ENCODE measurements around the gene CD276.

CD276 gene

GRCh38 chr15:73746883-73747282 is 62.7 kb downstream of the CD276 start:
- H3K27ac ChIP-seq, result no peak overlapping the region
- TF ChIP-seq, protein P1, sequence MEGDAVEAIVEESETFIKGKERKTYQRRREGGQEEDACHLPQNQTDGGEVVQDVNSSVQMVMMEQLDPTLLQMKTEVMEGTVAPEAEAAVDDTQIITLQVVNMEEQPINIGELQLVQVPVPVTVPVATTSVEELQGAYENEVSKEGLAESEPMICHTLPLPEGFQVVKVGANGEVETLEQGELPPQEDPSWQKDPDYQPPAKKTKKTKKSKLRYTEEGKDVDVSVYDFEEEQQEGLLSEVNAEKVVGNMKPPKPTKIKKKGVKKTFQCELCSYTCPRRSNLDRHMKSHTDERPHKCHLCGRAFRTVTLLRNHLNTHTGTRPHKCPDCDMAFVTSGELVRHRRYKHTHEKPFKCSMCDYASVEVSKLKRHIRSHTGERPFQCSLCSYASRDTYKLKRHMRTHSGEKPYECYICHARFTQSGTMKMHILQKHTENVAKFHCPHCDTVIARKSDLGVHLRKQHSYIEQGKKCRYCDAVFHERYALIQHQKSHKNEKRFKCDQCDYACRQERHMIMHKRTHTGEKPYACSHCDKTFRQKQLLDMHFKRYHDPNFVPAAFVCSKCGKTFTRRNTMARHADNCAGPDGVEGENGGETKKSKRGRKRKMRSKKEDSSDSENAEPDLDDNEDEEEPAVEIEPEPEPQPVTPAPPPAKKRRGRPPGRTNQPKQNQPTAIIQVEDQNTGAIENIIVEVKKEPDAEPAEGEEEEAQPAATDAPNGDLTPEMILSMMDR (conservative IDR thresholded peaks at IDR 0.05; ENCODE audit: low read depth), result no peak
- DNase-seq (ENCODE audit: low spot score), result no peak
- POLR2A ChIA-PET (ENCODE audit: low non-redundant PET), result no interaction called here
- CTCF ChIA-PET, result interaction anchor here (1.0 kb wide), 1 partner anchor 29 kb away, joined by 3 read pairs; no protein-coding TSS in a partner anchor

DNA sequence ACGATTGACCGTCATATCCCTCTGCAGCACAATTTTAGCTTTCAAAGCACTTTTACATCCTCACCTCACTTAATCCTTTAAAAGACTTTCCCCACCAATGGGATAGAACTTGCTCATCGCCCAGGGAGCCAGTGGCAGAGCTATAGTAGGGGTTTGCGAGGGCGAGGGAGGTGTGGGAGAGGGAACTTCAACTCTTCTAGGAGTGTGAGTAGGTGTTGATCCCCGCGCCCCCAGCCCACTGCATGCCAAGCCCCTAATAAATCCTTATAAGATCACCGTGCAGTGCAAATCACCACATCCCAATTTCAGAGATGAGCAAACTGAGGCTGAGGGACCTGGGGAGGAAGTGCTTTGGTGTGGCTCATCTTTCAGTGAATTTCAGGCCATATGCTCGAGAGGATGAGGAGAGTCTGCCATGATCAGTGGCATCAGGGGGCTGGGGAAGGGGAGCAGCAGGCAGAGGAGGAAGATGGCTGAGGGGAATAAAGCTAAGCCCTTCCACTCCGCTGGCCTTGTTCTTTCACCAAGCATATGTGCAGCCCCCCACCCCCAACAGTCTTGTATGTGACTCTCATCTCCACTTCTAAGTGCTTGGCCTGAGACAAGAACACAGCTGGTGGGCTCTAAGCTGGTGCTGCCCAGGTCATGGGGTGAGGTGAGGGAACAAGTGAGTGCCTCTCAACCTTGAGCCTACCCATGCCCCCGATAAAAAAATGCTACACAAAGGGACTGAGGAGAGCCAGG is 63.8 kb downstream of the CD276 start:
- no peak for DNase-seq (ENCODE audit: low spot score)
- POLR2A ChIA-PET (ENCODE audit: low non-redundant PET), result no interaction called here
- CTCF ChIA-PET, result interaction anchor here (0.6 to 1.0 kb wide), 2 partner anchors 30 to 926 kb away, joined by 3 read pairs; no protein-coding TSS in a partner anchor
- H3K27ac ChIP-seq, result no peak overlapping the region
- TF ChIP-seq, protein P1 (conservative IDR thresholded peaks at IDR 0.05; ENCODE audit: low read depth), result no peak

- ChIA-PET CTCF (interaction anchor here (0.6 kb wide), 1 partner anchor 927 kb away, joined by 3 read pairs; no protein-coding TSS in a partner anchor), POLR2A (ENCODE audit: low non-redundant PET) (no interaction called here)
- no peak for DNase-seq (ENCODE audit: low spot score)
- no peak overlapping the region for H3K27ac ChIP-seq
- TF ChIP-seq, protein P1 (conservative IDR thresholded peaks at IDR 0.05; ENCODE audit: low read depth), result no peak
Measured at GRCh38 chr15:73748730-73749129, 64.5 kb downstream of the CD276 start.

DNA sequence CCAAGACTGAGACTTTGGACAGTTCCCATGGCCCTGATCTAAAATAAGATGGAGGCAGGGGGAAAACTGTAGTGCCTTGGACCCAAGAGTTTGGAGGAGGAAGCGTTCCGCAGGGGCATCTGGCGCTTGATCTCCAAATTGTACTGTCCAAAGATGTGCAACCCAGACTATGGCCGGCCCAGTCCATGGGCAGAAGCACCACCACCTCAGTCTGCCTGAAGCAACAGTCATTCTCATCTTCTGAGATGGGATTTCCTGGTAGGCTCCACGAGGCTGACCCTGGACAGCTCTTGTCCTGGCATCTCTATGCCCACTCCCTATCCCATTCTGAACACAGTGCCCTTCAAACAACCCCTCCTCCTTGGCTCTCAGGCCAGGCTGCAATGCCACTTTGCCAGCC is 65.3 kb downstream of the CD276 start:
- CTCF ChIA-PET, result no interaction called here
- TF ChIP-seq, protein P1 (conservative IDR thresholded peaks at IDR 0.05; ENCODE audit: low read depth), result no peak
- POLR2A ChIA-PET (ENCODE audit: low non-redundant PET), result no interaction called here
- H3K27ac ChIP-seq, result no peak overlapping the region
- no peak for DNase-seq (ENCODE audit: low spot score)

GRCh38 chr15:73749971-73750370 is 65.8 kb downstream of the CD276 start:
- ChIA-PET POLR2A (ENCODE audit: low non-redundant PET) (no interaction called here), CTCF (no interaction called here)
- DNase-seq (ENCODE audit: low spot score), result no peak
- TF ChIP-seq, protein P1 (conservative IDR thresholded peaks at IDR 0.05; ENCODE audit: low read depth), result no peak
- H3K27ac ChIP-seq, result no peak overlapping the region

DNA sequence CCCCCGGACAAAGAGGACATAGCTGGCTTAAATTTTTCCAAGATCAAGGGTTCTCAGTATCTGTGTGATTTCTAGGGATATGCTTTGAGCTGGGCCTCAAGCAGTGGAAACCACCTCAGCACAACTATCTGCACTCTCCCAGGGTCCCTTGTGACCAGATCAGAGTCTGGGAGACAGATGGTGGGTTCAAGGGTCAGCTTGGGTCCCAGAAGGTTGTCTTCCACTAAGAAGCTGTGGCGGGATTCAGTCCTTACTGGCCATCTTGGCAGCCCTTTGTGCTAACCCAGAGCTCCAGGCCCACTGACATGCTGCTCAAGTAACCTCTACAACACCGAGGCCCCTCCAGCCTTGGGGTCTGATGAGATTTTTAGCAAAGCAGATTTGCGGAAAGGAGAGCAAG is 66.3 kb downstream of the CD276 start:
- TF ChIP-seq, protein P1 (conservative IDR thresholded peaks at IDR 0.05; ENCODE audit: low read depth), result no peak
- POLR2A ChIA-PET (ENCODE audit: low non-redundant PET), result no interaction called here
- CTCF ChIA-PET, result interaction anchor here (0.5 to 0.6 kb wide), 2 partner anchors 575 to 624 kb away, joined by 3 read pairs; no protein-coding TSS in a partner anchor
- H3K27ac ChIP-seq, result no peak overlapping the region
- no peak for DNase-seq (ENCODE audit: low spot score)

Measured in RWPE1 (cell line).